ENCODE measurements around the gene ELP5.
A peak's percentile ranks its signal among the peaks of the same experiment; 100 is the strongest.

ELP5 gene

GRCh38 chr17:7219229-7219811 is 32.7 kb upstream of the ELP5 start:
- DNase-seq, result no peak

DNA sequence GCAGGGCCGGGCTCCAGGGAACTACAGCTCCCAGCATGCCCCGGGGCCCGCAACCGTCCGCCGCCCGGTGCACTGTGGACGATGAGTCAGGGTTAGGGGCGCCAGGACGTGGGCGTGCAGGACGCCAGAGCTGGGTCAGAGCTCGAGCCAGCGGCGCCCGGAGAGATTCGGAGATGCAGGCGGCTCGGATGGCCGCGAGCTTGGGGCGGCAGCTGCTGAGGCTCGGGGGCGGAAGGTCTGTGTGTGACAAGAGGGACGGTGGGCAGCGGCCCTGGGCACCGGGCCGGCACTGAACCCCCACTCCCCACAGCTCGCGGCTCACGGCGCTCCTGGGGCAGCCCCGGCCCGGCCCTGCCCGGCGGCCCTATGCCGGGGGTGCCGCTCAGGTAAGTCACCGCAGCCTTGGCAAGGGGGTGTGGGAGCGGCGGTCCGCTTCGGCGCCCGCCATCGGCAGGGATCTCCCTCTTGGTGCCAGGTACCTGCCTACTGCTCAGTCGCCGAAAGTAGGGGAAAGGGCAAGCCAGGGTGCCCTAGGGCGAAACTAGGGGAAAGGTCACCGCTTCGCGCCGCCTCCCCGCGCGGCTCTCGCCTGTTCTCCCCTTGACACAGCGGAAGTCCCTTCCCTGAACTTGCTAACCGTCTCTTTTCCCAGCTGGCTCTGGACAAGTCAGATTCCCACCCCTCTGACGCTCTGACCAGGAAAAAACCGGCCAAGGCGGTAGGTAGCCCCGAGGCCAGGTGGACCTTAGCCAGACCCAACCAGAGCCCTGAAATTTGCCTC is 32.0 kb upstream of the ELP5 start, which contains the start of the genes ACADVL and DLG4:
ACADVL (plus strand) TSS at position 127 of the 781 bp plus-strand sequence; CDS start at position 174, 47 bp downstream.
DLG4 (minus strand) TSS at position 25 of the 781 bp plus-strand sequence.
- peak; percentile 89 for DNase-seq

- peak; percentile 62 for DNase-seq
Measured at GRCh38 chr17:7220593-7221277, 31.3 kb upstream of the ELP5 start.

- DNase-seq, result no peak
Measured at GRCh38 chr17:7221278-7222092, 30.5 kb upstream of the ELP5 start.

DNA sequence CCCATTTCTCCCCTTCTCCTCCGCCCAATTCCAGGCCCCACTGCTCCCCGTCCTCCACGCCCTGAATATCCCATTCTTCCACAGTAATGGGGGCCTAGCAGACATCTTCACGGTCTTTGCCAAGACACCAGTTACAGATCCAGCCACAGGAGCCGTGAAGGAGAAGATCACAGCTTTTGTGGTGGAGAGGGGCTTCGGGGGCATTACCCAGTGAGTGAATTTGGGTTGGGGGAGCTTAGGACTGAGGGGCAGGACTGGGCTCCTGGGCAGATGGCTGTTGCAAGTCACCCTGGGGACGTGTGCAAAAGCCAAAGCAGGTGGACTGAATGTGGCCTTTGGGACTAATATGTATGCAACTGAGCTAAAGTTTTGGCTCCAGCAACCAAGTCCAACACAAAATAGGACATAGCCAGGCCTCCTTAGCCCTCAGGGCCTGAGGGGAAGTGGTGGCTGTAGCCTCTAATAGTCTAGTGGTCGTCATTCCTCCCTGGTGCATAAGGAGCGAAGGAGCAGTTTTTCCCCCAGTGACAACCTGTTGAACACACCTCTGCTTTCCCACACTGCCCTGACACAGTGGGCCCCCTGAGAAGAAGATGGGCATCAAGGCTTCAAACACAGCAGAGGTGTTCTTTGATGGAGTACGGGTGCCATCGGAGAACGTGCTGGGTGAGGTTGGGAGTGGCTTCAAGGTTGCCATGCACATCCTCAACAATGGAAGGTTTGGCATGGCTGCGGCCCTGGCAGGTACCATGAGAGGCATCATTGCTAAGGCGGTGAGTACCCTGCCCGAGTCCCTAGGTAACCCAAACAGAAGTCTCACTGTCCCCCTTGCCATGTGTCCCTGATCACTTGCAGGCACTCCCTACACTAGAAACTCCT is 29.7 kb upstream of the ELP5 start:
- no peak for DNase-seq

DNA sequence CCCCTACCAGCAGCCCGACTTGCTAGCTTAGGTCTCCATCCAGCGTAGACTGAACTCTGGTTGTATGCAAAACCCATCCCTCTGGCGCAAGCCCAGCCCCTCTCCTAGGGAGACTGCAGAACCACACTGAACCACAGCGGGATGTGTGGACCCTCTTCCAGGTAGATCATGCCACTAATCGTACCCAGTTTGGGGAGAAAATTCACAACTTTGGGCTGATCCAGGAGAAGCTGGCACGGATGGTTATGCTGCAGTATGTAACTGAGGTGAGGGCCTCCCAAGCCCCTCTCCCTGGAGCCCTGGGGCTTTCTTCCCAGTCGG is 29.1 kb upstream of the ELP5 start:
- DNase-seq, result no peak

GRCh38 chr17:7223375-7223774 is 28.6 kb upstream of the ELP5 start:
- no peak for DNase-seq

DNA sequence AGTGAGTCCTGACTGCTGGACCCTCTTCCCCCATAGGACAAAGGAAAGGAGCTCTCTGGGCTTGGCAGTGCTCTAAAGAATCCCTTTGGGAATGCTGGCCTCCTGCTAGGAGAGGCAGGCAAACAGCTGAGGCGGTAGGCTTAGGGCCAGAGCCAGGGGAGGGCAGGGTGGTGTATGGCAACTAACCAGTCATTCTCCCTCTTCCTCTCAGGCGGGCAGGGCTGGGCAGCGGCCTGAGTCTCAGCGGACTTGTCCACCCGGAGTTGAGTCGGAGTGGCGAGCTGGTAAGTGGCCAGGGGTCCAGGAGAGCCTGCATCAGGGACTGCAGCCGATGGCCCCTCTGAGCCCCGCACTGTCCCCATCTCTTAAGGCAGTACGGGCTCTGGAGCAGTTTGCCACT is 27.9 kb upstream of the ELP5 start:
- no peak for DNase-seq

DNA sequence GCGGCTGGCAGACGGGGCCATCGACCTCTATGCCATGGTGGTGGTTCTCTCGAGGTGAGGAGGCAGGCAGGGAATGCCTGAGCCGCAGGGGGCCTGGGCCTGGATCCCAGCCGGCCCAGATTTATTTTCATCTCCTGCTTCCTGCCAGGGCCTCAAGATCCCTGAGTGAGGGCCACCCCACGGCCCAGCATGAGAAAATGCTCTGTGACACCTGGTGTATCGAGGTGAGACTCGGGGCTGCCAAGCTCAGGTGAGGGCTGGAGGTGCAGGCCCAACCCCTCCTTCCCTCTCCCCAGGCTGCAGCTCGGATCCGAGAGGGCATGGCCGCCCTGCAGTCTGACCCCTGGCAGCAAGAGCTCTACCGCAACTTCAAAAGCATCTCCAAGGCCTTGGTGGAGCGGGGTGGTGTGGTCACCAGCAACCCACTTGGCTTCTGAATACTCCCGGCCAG is 27.3 kb upstream of the ELP5 start:
- no peak for DNase-seq

DNA sequence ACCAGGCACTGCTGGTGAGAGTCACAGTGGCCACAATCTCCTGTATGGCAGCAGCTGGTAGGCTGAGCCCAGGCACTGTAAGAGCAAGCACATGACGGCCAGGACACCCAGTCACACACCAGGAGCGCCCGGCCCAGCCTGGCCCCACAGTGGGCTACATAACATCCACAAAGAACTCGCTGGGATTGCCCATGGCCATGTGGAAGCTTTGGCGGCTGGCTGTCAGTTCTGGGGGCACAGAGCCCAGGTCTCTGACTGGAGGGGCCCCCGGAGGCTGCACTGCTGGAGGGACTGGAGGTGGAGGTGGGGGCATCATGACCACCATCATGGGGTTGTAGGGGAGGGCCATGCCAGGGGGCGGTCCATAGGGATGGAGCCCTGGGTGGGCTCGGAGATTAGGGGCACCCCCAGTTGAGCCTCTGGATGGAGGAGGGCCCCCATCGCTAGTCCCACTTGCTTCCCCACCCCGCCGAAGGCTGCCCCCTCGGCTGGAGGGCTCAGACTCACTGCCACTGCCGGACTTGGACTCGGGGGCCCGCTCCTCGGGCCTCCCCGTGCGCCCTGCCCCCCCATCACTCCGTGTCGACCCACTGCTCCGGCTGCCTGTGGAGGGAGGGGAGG is 26.2 kb upstream of the ELP5 start:
- no peak for DNase-seq

DNA sequence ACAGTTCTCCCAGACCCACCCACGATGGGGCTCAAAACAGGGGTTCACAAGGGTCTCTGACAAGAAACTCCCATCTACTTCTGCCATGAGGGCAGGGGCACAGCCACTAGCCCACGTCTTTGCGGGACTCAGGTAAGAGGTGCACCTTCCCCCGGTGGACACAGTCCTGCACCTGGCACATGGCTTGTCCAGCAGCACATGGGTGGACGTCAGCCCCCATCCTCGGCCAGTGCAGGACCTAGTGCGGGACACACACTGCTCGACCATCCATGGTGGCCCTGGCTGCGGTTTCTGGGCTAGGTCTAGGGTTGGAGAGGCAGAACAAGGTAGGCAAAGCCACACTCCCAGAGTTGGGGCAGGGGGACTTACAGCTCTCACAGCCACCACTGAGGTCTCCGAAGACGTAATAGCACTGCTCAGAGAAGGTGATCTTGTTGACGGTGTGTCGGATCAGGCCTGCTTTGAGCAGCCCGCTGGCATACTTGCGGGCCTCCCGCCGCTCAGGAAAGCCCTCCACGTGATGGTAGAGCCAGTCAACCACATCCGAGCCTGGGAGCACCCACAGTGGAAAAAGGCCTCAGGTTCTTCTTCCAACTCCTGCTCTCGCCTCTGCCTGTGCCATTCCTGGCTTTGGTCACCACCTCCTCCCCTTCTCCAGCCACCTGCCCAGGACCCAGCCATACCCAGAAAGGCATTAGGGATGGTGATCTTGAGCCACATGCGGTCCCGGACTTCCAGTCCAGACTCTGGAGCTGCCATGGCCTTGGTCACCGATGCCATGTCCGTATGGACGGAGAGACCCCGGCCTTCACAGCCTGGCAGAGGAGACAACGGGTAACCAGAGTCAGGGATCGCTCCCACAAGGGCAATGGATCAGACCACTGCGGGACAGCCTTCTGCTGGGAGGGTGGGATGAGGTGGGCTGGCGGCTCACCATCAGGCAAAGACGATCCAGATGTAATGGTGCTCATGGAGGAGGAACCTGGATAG is 25.0 kb upstream of the ELP5 start:
- DNase-seq, result no peak

DNA sequence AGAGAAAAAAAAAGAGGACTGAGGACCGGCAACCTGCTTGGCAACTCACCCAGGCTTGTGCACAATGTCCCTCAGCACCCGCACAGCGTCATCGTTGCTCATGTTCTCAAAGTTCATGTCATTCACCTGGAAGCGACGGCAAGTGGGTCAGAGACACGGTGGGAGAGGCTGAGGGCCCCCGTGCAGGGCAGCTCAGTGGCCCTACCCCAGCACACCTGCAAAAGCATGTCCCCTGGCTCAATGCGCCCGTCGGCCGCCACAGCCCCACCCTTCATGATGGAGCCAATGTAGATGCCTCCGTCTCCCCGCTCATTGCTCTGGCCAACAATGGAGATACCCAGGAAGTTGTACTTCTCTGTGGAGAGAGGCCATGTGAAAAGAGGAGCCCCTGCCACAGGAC is 23.1 kb upstream of the ELP5 start:
- no peak for DNase-seq

DNA sequence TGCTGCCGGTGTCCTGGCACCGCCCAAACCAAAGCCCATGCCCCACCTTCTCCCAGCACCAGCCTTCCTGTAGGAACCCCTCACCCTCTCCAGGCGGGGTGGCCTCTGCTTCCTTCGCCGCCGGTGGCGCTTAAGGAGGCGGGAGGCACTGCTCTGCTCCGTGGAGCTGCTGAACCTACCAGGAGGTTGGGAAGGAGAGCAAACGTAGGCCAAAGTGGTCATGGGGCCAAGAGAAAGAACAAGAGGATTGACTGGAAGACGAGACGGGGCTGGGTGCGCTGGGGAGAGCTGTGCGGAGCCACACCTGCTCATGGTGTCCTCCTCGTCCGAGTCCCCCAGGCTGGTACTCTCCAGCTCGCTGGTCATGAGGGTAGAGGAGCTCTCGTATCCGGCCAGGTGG is 22.5 kb upstream of the ELP5 start:
- DNase-seq, result no peak

DNA sequence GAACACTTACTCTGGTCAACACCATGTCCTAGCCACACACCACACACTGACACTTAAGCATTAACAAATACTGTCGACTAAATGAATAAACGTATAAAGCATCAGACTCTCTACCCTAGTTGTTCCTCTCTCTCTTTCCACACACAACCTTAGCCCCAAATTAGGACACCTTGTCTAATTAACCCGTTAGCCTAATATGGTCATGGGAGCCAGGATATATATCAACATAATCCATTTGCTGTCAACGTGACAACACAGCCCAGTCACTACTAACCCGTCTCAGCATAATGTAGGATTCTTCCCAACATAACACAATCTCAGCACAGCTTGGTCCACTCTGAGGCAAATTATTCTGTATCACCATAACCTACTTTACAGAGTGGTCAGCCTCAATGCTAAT is 19.9 kb upstream of the ELP5 start:
- no peak for DNase-seq

DNA sequence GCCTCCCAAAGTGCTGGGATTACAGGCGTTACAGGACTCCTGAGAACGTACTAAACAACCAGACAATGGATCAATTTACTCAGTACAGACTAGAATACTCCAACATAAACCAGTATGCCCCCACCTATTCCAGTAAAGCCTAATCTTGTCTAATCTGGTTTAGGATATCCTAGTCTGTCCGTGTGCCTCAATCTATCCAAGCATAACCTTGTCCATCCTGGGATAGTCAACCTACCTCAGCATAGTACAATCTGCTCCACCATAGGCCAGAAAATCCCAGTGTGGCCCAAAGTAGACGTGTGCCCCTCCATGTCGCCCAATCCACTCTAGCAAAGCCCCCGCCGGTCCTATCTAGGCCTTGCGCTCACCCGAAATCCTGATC is 18.3 kb upstream of the ELP5 start:
- DNase-seq, result no peak

DNA sequence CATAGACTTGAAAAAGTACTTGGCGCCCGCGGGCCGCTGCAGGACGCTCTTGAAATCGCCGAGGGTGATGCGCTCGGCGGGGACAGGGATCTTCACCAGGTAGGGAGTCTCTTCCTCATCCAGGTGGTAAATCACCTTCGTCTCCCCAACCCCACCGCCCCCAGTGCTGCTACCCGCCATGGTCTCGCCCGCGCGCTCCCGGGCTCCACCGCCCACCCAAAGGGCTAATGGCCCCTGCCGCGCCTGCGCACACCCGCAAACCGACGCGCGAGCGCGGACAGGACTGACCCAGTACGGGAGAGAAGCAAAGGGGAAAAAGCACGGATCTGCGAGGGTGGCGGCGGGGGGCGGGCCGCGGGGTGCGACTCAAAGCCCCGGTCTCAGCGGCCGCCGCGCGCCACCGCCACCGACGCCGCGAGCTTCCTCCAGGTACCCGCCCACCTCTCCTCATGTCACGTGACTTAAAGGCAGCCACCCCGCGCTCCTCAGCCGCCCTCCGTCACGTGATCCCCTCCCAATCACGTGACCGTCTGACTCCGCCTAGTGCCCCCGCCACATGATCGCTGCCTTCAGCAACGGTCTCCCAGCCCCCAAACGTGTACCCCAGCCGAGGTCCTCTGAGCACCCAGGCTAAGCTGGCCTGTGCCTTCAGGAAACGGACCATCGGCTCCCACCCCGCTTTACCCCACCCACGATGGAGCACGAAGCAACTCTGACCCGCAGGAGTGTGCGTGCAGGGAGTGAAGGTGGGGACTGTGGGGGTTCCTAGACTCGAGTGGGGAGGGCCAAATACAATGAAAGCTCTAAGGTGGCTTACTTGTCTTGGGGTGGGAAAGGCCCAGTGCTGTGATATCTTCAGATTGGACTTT is 17.7 kb upstream of the ELP5 start, which contains the start of gene DVL2:
DVL2 (minus strand) TSS at position 435 of the 869 bp plus-strand sequence; CDS start at position 180, 255 bp downstream.
- DNase-seq, result peak; percentile 95

DNA sequence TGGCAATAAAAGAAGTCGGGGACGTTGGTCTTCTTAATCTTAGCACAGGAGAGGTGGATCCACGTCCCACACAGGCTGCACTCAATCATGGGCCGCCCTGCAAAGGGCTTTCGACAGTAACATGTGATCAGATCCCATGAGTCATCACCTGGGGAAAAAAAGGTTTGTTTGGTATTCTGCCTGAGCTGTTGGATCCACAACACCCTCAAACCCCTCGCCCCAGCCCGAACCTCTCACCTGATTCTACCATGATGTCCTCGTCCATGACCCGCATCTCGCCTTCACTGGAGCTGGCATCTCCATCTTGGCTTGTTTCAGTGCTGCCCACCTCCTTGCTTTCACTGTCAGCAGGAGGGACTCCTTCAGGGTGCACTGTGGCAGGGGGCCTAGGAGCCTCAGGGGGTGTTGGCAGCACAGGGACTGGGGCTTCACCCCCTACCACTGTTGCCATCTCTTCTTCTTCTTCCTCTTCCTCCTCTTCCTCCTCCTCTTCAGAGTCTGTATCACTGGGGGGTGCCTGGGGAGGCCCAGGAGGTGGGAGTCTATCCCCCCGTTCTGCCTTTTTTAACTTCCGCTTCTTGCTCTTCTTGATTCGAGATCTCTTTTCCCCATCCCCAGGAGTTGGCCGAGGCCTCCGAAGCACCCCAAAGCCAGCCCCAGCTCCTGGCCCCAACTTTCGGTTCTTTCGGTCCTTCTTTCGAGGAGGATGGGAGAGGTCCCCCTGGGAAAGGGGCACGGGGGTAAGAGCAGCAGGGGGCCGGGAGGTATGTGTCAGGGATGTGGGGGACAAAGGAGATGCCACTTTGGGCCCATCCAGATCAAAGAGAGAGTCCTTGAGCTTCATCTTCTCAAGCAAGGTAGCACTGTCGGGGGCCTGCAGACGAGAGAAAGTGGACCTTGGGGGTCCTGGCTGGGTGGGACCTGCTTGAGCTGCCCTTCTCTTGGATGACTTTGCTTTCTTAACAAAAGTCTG is 16.0 kb upstream of the ELP5 start:
- DNase-seq, result peak; percentile 28

DNA sequence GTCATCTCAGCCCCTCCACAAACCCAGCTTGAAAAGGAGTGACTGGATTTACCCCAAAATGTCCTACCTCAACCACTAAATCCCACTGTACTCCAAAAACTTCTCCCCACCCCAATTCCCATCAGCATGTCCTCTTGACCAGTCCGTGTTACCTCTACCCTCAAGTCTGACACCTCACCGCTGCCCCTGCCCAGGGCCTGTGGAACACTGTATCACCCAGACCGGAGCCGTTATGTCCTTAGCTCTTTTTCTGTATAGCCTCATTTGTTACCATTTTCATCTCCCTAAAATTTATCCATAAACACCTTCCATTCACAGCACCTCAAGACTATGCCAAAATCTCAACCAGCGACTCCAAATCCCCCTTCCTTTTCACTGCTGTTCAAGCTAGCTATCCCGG is 15.2 kb upstream of the ELP5 start:
- no peak for DNase-seq
